CD14-positive monocyte (primary cell): Measurements from ENCODE around the gene MBNL2. TPM values are rescaled to one million over a fixed set of nuclear protein-coding genes. Genes with fewer than 3 reads are reported as not detected.

Experiments used
- DNase-seq, 3 donors: peaks; one replicate each; pipeline ENCODE4 v3.0.0-alpha.2; 2011 to 2022
- H2AFZ ChIP-seq: 2 replicates; pipeline ENCODE4 v1.6.0; 2012; ENCODE audit warnings: mild to moderate bottlenecking, low read depth, low read length, inconsistent platforms; ENCODE audit not compliant: insufficient read depth, poor library complexity, severe bottlenecking
- H3K27ac ChIP-seq, 2 donors: 1 replicate in 1 of 2; 2 replicates in 1 of 2; pipeline ENCODE4 v1.5.1; 2012 to 2013; ENCODE audit warnings: low read length in 2 of 2, control low read depth in 1 of 2, inconsistent platforms in 1 of 2, low read depth in 1 of 2, mild to moderate bottlenecking in 1 of 2
- H3K27me3 ChIP-seq, 2 donors: one replicate each; pipeline versions ENCODE4 v1.6.0 to v1.6.1; 2011 to 2013; ENCODE audit warnings: low read length in 2 of 2; ENCODE audit not compliant: control insufficient read depth in 2 of 2, insufficient read depth in 2 of 2
- H3K36me3 ChIP-seq, 2 donors: replicated peaks in 1 of 2; 1 replicate in 1 of 2; 2 replicates in 1 of 2; pipeline versions ENCODE4 v1.5.1 to v1.6.1; 2012 to 2013; ENCODE audit warnings: low read length in 2 of 2, control low read depth in 1 of 2, inconsistent platforms in 1 of 2, mild to moderate bottlenecking in 1 of 2; ENCODE audit not compliant: insufficient read depth in 2 of 2, control insufficient read depth in 1 of 2
- H3K4me1 ChIP-seq, 2 donors: 1 replicate in 1 of 2; 2 replicates in 1 of 2; pipeline versions ENCODE4 v1.5.1 to v1.6.1; 2012 to 2013; ENCODE audit warnings: low read length in 2 of 2, control low read depth in 1 of 2, inconsistent platforms in 1 of 2, mild to moderate bottlenecking in 1 of 2, moderate library complexity in 1 of 2; ENCODE audit not compliant: insufficient read depth in 2 of 2, control insufficient read depth in 1 of 2
- H3K4me2 ChIP-seq: replicated peaks from 2 replicates; pipeline ENCODE3; 2012; ENCODE audit warnings: low read length, moderate library complexity, mild to moderate bottlenecking; ENCODE audit not compliant: poor library complexity, severe bottlenecking; ENCODE audit errors: extremely low read depth
- H3K4me3 ChIP-seq, 3 experiments: fragments of 200-600 bp in 1 of 3; sonication (generic) in 1 of 3; replicated peaks in 1 of 3; 1 replicate in 2 of 3; 2 replicates in 1 of 3; pipeline ENCODE4 v1.5.1; 2011 to 2013; ENCODE audit warnings: low read length in 3 of 3, mild to moderate bottlenecking in 3 of 3, control low read depth in 2 of 3, low read depth in 2 of 3, inconsistent platforms in 1 of 3, moderate library complexity in 1 of 3
- H3K79me2 ChIP-seq: 2 replicates; pipeline ENCODE4 v1.6.0; 2012; ENCODE audit warnings: mild to moderate bottlenecking, control low read depth, inconsistent platforms, low read length, moderate library complexity; ENCODE audit not compliant: insufficient read depth
- H3K9ac ChIP-seq: 2 replicates; pipeline ENCODE4 v1.6.0; 2017; ENCODE audit warnings: low read length, mild to moderate bottlenecking; ENCODE audit not compliant: insufficient read depth, poor library complexity, severe bottlenecking
- H3K9me3 ChIP-seq, 2 donors: replicated peaks in 1 of 2; 1 replicate in 1 of 2; 2 replicates in 1 of 2; pipeline versions ENCODE4 v1.5.1 to v1.6.1; 2012 to 2013; ENCODE audit warnings: low read length in 2 of 2, control low read depth in 1 of 2; ENCODE audit not compliant: control insufficient read depth in 1 of 2, insufficient read depth in 1 of 2
- H4K20me1 ChIP-seq: 2 replicates; pipeline ENCODE4 v1.6.0; 2012; ENCODE audit warnings: mild to moderate bottlenecking, low read length, control low read depth, moderate library complexity; ENCODE audit not compliant: insufficient read depth
- H3K27ac Mint-ChIP-seq, 7 donors: one replicate each; pipeline ENCODE4 v1.8.0; 2020; ENCODE audit warnings: mild to moderate bottlenecking in 7 of 7, mixed read lengths in 7 of 7, moderate library complexity in 6 of 7, inconsistent platforms in 2 of 7
- H3K27me3 Mint-ChIP-seq, 3 donors: one replicate each; pipeline ENCODE4 v1.8.0; 2021 to 2022; ENCODE audit warnings: low read depth in 3 of 3, mild to moderate bottlenecking in 3 of 3, mixed read lengths in 3 of 3, moderate library complexity in 3 of 3, inconsistent platforms in 1 of 3
- H3K36me3 Mint-ChIP-seq, 2 donors: one replicate each; pipeline ENCODE4 v1.8.0; 2020; ENCODE audit warnings: mixed read lengths in 2 of 2, inconsistent platforms in 1 of 2, mild to moderate bottlenecking in 1 of 2
- H3K4me1 Mint-ChIP-seq: one replicate; pipeline ENCODE4 v1.8.0; 2020; ENCODE audit warnings: mild to moderate bottlenecking, mixed read lengths
- H3K4me3 Mint-ChIP-seq, 2 donors: one replicate each; pipeline ENCODE4 v1.8.0; 2020; ENCODE audit warnings: mild to moderate bottlenecking in 2 of 2, mixed read lengths in 2 of 2, moderate library complexity in 1 of 2
- H3K9me3 Mint-ChIP-seq, 7 donors: one replicate each; pipeline ENCODE4 v1.8.0; 2020 to 2022; ENCODE audit warnings: mixed read lengths in 7 of 7, mild to moderate bottlenecking in 6 of 7, moderate library complexity in 6 of 7, inconsistent platforms in 2 of 7
- WGBS: methylation state at CpG from one replicate; pipeline ENCODE4 v1.1.5; 2013; ENCODE audit warnings: missing lambda C conversion rate; ENCODE audit not compliant: insufficient coverage; 5-methylcytosine and 5-hydroxymethylcytosine counted together
- intact Hi-C, 2 donors: fragments of 100-400 bp; cut with micrococcal nuclease; formaldehyde crosslinking; loops; one replicate each; pipeline versions ENCODE4 v1.15.0 to v1.15.1; 2023
- polyA plus RNA-seq, 3 donors: library from polyadenylated mRNA; depleted of rRNA in 1 of 3; unstranded in 2 of 3; stranded (reverse) in 1 of 3; fragments of 300-500 nt in 2 of 3; fragments of >200 nt in 1 of 3; fragmentation: Illumina TruSeq in 2 of 3; gene quantifications; 1 replicate in 2 of 3; 2 replicates in 1 of 3; pipeline ENCODE4 v1.2.3, GENCODE V29; 2012 to 2021
- TF ChIP-seq, protein P1 (sequence below): fragments of 200-600 bp; IDR thresholded peaks from one replicate; pipeline ENCODE4 v1.8.0; 2022; ENCODE audit warnings: antibody characterized with exemption, mild to moderate bottlenecking

The MBNL2 gene
- polyA plus RNA-seq, 3 donors: 8.5 to 15.5 (median 13.4) TPM

DNA sequence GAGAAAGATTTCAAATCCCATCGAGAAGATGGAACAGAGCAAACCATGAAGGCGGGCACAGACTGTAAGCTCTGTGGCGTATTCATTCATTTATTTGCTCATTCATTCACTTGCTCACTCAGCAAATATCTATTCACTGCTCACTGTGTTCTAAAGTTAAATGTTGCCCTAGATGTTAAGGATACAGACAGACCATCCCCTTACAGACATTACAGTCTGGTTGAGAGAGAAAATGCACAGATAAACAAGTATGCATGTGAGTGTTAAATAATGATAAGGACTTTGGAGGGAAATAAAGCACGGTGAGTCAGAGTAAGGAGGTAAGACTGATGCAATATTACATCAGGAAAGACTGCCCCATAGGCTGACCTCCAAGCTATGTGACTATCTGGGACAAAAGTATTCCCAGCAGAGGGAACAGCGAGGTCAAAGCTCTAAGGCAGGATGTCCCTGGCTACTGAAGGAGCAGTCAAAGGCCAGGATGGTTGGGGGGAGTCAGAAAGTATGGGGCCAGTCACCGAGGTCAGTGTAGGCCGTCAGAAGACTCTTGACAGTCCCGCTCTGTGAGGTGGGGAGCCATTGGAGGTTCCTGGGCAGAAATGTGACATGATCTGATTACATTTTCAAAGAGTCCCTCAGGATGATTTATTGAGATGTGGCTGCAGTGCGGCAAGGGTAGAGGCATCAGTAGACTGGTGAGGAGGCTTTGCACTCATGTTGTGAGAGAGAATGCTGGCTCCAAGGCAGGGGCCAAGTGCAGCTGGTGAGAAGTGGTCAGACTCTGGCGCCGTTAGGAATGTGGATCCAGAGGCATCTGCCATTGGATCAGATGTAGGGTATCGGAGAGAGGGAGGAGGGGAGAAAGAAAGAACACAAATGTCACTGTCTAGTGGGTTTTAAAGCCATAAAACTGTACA, 37.9 kb downstream of the MBNL2 start:
- WGBS: 93% methylated on average over 10 of the region's 12 CpGs
- Histone ChIP-seq H3K4me1 (peaks cover 19 to 22% of the 10 kb centered on the region in 2 donors), H3K9me3 (no peaks in the 10 kb centered on the region), H3K27ac (no peak overlapping the region), H3K36me3 (no peaks in the 10 kb centered on the region), H3K9ac (no peak overlapping the region), H2AFZ (no peak overlapping the region), H3K27me3 (no peaks in the 10 kb centered on the region), H3K79me2 (peaks cover 31% of the 10 kb centered on the region), H3K4me3 (no peak overlapping the region), H4K20me1 (peaks cover 94% of the 10 kb centered on the region), H3K4me2 (no peak overlapping the region)
- peaks cover 0 to 4% (median 0%) of the 10 kb centered on the region in 7 donors for H3K9me3 Mint-ChIP-seq
- H3K4me1 Mint-ChIP-seq: peaks cover 42% of the 10 kb centered on the region
- no peak overlapping the region for H3K4me3 Mint-ChIP-seq
- H3K27ac Mint-ChIP-seq: peak overlapping the region in 3 of 7 donors; percentile 8 to 71 (median 22)
- peaks cover 0 to 4% (median 4%) of the 10 kb centered on the region in 3 donors for H3K27me3 Mint-ChIP-seq
- intact Hi-C loops: no loop called here
- TF ChIP-seq, protein P1, sequence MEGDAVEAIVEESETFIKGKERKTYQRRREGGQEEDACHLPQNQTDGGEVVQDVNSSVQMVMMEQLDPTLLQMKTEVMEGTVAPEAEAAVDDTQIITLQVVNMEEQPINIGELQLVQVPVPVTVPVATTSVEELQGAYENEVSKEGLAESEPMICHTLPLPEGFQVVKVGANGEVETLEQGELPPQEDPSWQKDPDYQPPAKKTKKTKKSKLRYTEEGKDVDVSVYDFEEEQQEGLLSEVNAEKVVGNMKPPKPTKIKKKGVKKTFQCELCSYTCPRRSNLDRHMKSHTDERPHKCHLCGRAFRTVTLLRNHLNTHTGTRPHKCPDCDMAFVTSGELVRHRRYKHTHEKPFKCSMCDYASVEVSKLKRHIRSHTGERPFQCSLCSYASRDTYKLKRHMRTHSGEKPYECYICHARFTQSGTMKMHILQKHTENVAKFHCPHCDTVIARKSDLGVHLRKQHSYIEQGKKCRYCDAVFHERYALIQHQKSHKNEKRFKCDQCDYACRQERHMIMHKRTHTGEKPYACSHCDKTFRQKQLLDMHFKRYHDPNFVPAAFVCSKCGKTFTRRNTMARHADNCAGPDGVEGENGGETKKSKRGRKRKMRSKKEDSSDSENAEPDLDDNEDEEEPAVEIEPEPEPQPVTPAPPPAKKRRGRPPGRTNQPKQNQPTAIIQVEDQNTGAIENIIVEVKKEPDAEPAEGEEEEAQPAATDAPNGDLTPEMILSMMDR: no peak
- H3K36me3 Mint-ChIP-seq: peaks cover 13 to 29% of the 10 kb centered on the region in 2 donors
- no peak for DNase-seq

- peaks cover 0 to 4% (median 4%) of the 10 kb centered on the region in 3 donors for H3K27me3 Mint-ChIP-seq
- H2AFZ ChIP-seq: no peak overlapping the region
- peaks cover 42% of the 10 kb centered on the region for H3K4me1 Mint-ChIP-seq
- H3K9me3 ChIP-seq: no peaks in the 10 kb centered on the region
- no peak overlapping the region for H3K27ac ChIP-seq
- no peak overlapping the region for H3K4me3 Mint-ChIP-seq
- H3K27me3 ChIP-seq: no peaks in the 10 kb centered on the region
- TF ChIP-seq, protein P1: no peak
- peaks cover 0 to 4% (median 0%) of the 10 kb centered on the region in 7 donors for H3K9me3 Mint-ChIP-seq
- H3K4me2 ChIP-seq: no peak overlapping the region
- peak overlapping the region in 3 of 7 donors; percentile 30 to 52 (median 31) for H3K27ac Mint-ChIP-seq
- peaks cover 93% of the 10 kb centered on the region for H4K20me1 ChIP-seq
- no peak overlapping the region for H3K4me3 ChIP-seq
- peak in 2 of 3 donors; percentile 3 to 12 for DNase-seq
- no peak overlapping the region for H3K9ac ChIP-seq
- peaks cover 28% of the 10 kb centered on the region for H3K79me2 ChIP-seq
- H3K36me3 Mint-ChIP-seq: peaks cover 13 to 27% of the 10 kb centered on the region in 2 donors
- WGBS: 98% methylated on average over 4 of the region's 9 CpGs
- H3K36me3 ChIP-seq: no peaks in the 10 kb centered on the region
- intact Hi-C loops: no loop called here
- H3K4me1 ChIP-seq: peaks cover 19 to 22% of the 10 kb centered on the region in 2 donors
Measured at GRCh38 chr13:97261254-97262005, 39.3 kb downstream of the MBNL2 start.
